Activated CD8-positive, alpha-beta T cell treated with anti-CD3 and anti-CD28 coated beads for 36 hours (primary cell): ENCODE results near the gene FZD10. TPM values are rescaled to one million over a fixed set of nuclear protein-coding genes. Genes with fewer than 3 reads are reported as not detected.

Source experiments
- ATAC-seq: fragments of 200-7000 bp; cut with Tn5 transposase; one replicate; pipeline ENCODE4 v1.10.0; 2021; ENCODE audit warnings: mild to moderate bottlenecking, moderate library complexity
- CTCF ChIA-PET: fragments of 350-600 bp; sonication (Branson Sonifier 250); formaldehyde crosslinking; loops from one replicate; lab custom pipeline; 2021; ENCODE audit warnings: antibody characterized with exemption; lab: Charles Lee
- POLR2A ChIA-PET: fragments of 350-600 bp; sonication (Branson Sonifier 250); formaldehyde crosslinking; loops from one replicate; lab custom pipeline; 2021; ENCODE audit warnings: antibody characterized with exemption; lab: Charles Lee
- DNase-seq: peaks from one replicate; pipeline ENCODE4 v3.0.0-alpha.2; 2020
- H3K27ac Mint-ChIP-seq: one replicate; pipeline ENCODE4 v1.8.0; 2021; ENCODE audit warnings: mild to moderate bottlenecking, mixed read lengths
- H3K27me3 Mint-ChIP-seq: one replicate; pipeline ENCODE4 v1.8.0; 2021; ENCODE audit warnings: mixed read lengths
- H3K36me3 Mint-ChIP-seq: one replicate; pipeline ENCODE4 v1.8.0; 2021; ENCODE audit warnings: low read depth, mixed read lengths
- H3K4me1 Mint-ChIP-seq: one replicate; pipeline ENCODE4 v1.8.0; 2021; ENCODE audit warnings: low read depth, mixed read lengths
- H3K4me3 Mint-ChIP-seq: one replicate; pipeline ENCODE4 v1.8.0; 2021; ENCODE audit warnings: mild to moderate bottlenecking, moderate library complexity, mixed read lengths
- H3K9me3 Mint-ChIP-seq: one replicate; pipeline ENCODE4 v1.8.0; 2021; ENCODE audit warnings: mixed read lengths
- intact Hi-C: fragments of 100-400 bp; cut with micrococcal nuclease; formaldehyde crosslinking; loops from one replicate; pipeline ENCODE4 v1.10.0; 2022
- total RNA-seq, 2 experiments: library from RNA; stranded (reverse); gene quantifications; one replicate each; pipeline ENCODE4 v1.2.3, GENCODE V29; 2021
- TF ChIP-seq, protein P1 (sequence below): fragments of 200-600 bp; IDR thresholded peaks from one replicate; pipeline ENCODE4 v1.8.0; 2022; ENCODE audit warnings: antibody characterized with exemption, mild to moderate bottlenecking

Gene FZD10
- total RNA-seq, 2 experiments from 2014 or later = not detected

- TF ChIP-seq, protein P1, sequence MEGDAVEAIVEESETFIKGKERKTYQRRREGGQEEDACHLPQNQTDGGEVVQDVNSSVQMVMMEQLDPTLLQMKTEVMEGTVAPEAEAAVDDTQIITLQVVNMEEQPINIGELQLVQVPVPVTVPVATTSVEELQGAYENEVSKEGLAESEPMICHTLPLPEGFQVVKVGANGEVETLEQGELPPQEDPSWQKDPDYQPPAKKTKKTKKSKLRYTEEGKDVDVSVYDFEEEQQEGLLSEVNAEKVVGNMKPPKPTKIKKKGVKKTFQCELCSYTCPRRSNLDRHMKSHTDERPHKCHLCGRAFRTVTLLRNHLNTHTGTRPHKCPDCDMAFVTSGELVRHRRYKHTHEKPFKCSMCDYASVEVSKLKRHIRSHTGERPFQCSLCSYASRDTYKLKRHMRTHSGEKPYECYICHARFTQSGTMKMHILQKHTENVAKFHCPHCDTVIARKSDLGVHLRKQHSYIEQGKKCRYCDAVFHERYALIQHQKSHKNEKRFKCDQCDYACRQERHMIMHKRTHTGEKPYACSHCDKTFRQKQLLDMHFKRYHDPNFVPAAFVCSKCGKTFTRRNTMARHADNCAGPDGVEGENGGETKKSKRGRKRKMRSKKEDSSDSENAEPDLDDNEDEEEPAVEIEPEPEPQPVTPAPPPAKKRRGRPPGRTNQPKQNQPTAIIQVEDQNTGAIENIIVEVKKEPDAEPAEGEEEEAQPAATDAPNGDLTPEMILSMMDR = no peak
- Mint-ChIP-seq H3K4me3 (no peak overlapping the region), H3K4me1 (no peaks in the 10 kb centered on the region), H3K27me3 (peaks cover 28% of the 10 kb centered on the region), H3K36me3 (no peaks in the 10 kb centered on the region), H3K27ac (no peak overlapping the region), H3K9me3 (no peaks in the 10 kb centered on the region)
- ChIA-PET CTCF (no interaction called here), POLR2A (no interaction called here)
- intact Hi-C loops = no loop called here
- DNase-seq (no peak), ATAC-seq (no peak)
These were observed 4.1 kb upstream of the FZD10 start for GRCh38 chr12:130157998-130158753.

DNA sequence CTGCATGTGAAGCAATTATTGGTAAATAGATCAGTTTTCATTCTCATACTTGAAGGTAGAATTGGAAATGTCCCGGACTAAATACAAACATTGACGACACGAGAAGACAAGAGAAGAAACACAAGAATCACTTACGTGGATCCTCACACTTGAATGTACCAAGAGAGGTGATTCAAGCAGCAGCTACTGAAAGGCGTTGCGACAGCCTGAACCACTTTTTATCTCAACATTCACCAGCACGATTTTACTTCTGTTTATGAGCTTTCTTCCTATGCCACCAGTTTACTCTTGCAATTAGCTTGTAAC, 3.6 kb upstream of the FZD10 start:
- intact Hi-C loops = no loop called here
- H3K4me3 Mint-ChIP-seq = no peak overlapping the region
- no peaks in the 10 kb centered on the region for H3K9me3 Mint-ChIP-seq
- no peak overlapping the region for H3K27ac Mint-ChIP-seq
- no peak for DNase-seq
- POLR2A ChIA-PET = no interaction called here
- peaks cover 31% of the 10 kb centered on the region for H3K27me3 Mint-ChIP-seq
- H3K4me1 Mint-ChIP-seq = peaks cover 2% of the 10 kb centered on the region
- no peaks in the 10 kb centered on the region for H3K36me3 Mint-ChIP-seq
- CTCF ChIA-PET = interaction anchor here (1.7 kb wide), 1 partner anchor 132 kb away, joined by 4 read pairs; no protein-coding TSS in a partner anchor
- no peak for ATAC-seq
- TF ChIP-seq, protein P1 = no peak

DNA sequence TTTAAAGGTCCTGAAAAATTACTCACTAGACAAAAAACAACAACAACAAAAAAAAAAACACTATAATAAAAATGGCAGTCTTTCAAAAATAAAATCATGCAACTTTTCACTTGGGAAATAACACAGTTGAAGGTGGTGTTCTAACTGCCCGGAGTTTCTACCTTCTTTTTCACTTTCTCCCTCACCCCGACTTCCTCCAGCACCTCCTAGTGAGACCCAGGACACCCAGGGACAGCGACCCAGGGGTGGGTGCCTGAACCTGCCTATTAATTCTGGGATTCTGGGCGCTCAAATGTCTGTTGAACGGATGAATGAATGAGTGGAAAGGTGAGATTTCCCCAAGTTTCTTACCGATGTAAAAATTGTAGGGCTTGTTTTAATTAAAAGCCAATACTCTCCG, 2.0 kb upstream of the FZD10 start:
- POLR2A ChIA-PET = no interaction called here
- H3K27me3 Mint-ChIP-seq = peaks cover 33% of the 10 kb centered on the region
- intact Hi-C loops = no loop called here
- TF ChIP-seq, protein P1 = no peak
- ATAC-seq (no peak), DNase-seq (no peak)
- no peak overlapping the region for H3K27ac Mint-ChIP-seq
- peaks cover 2% of the 10 kb centered on the region for H3K4me1 Mint-ChIP-seq
- H3K36me3 Mint-ChIP-seq = no peaks in the 10 kb centered on the region
- no peak overlapping the region for H3K4me3 Mint-ChIP-seq
- CTCF ChIA-PET = interaction anchor here (1.7 kb wide), 1 partner anchor 134 kb away, joined by 4 read pairs; no protein-coding TSS in a partner anchor
- H3K9me3 Mint-ChIP-seq = no peaks in the 10 kb centered on the region

DNA sequence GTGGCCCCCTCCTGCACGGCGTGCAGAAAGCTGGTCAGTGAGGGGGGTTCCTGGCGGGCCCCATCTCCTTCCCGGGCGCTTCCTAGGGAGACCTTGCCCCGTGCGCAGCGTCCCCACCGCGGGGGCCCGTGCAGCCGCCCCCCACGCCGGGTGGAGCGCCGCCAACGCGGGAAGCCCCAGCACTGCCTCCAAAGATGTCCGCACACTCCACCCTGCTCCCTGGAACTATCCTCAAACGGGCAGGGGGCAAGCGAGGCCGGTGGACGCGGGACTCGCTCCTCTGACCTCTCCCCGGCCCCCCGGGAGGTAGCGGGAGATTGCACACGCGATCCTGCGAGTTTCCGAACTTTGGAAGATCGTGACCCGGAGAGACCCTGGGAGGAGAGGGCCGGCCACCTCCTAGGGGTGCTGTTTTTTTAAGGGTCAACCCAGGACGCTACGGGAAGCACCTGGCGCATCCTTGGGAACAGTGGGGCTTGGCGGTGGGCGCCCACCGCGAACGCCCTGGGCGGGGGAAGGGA, 1.5 kb upstream of the FZD10 start:
- Mint-ChIP-seq H3K9me3 (no peaks in the 10 kb centered on the region), H3K36me3 (no peaks in the 10 kb centered on the region), H3K27me3 (peaks cover 33% of the 10 kb centered on the region), H3K27ac (no peak overlapping the region), H3K4me3 (no peak overlapping the region), H3K4me1 (peaks cover 2% of the 10 kb centered on the region)
- ChIA-PET POLR2A (no interaction called here), CTCF (no interaction called here)
- DNase-seq (no peak), ATAC-seq (no peak)
- TF ChIP-seq, protein P1 = no peak
- intact Hi-C loops = no loop called here
